ENCODE data around the gene KANK2.
"Not testable (repeated sequence)": the region's sequence is repeated elsewhere in the genome, so short reads cannot be mapped to it uniquely, and the experiment has no call there.

The KANK2 gene

GRCh38 chr19:11164296-11164695 lies 33.0 kb downstream of the KANK2 start:
- Histone ChIP-seq H3K9me3 (ENCODE audit: control insufficient read depth, insufficient read depth, low read length) (no peaks in the 10 kb centered on the region), H3K4me1 (ENCODE audit: control insufficient read depth, insufficient read depth, low read length) (no peaks in the 10 kb centered on the region), H3K4me3 (ENCODE audit: low read depth, low read length) (no peak overlapping the region), H3K9ac (ENCODE audit: low read depth, low read length) (no peak overlapping the region), H3K36me3 (ENCODE audit: control insufficient read depth, insufficient read depth, low read length) (peaks cover 5% of the 10 kb centered on the region), H3K27me3 (ENCODE audit: control insufficient read depth, insufficient read depth, low read length) (no peaks in the 10 kb centered on the region)

- H3K9ac ChIP-seq (ENCODE audit: low read depth, low read length); H3K9me3 ChIP-seq (ENCODE audit: control insufficient read depth, insufficient read depth, low read length); H3K36me3 ChIP-seq (ENCODE audit: control insufficient read depth, insufficient read depth, low read length); H3K4me1 ChIP-seq (ENCODE audit: control insufficient read depth, insufficient read depth, low read length); H3K27me3 ChIP-seq (ENCODE audit: control insufficient read depth, insufficient read depth, low read length); H3K4me3 ChIP-seq (ENCODE audit: low read depth, low read length): not testable (repeated sequence)
Observed at GRCh38 chr19:11160440-11160768, 36.9 kb downstream of the KANK2 start.

GRCh38 chr19:11159598-11160439 lies 37.5 kb downstream of the KANK2 start:
- Histone ChIP-seq H3K4me1 (ENCODE audit: control insufficient read depth, insufficient read depth, low read length) (no peaks in the 10 kb centered on the region), H3K27me3 (ENCODE audit: control insufficient read depth, insufficient read depth, low read length) (no peaks in the 10 kb centered on the region), H3K9ac (ENCODE audit: low read depth, low read length) (no peak overlapping the region), H3K9me3 (ENCODE audit: control insufficient read depth, insufficient read depth, low read length) (no peaks in the 10 kb centered on the region), H3K36me3 (ENCODE audit: control insufficient read depth, insufficient read depth, low read length) (peaks cover 2% of the 10 kb centered on the region), H3K4me3 (ENCODE audit: low read depth, low read length) (no peak overlapping the region)

- H3K4me1 ChIP-seq (ENCODE audit: control insufficient read depth, insufficient read depth, low read length): no peaks in the 10 kb centered on the region
- H3K9ac ChIP-seq (ENCODE audit: low read depth, low read length): peak within 1 kb of the TSS; percentile 89
- H3K36me3 ChIP-seq (ENCODE audit: control insufficient read depth, insufficient read depth, low read length): peaks cover 7% of the 10 kb centered on the region
- H3K9me3 ChIP-seq (ENCODE audit: control insufficient read depth, insufficient read depth, low read length): no peaks in the 10 kb centered on the region
- peak within 1 kb of the TSS; percentile 92 for H3K4me3 ChIP-seq (ENCODE audit: low read depth, low read length)
- no peaks in the 10 kb centered on the region for H3K27me3 ChIP-seq (ENCODE audit: control insufficient read depth, insufficient read depth, low read length)
Observed at GRCh38 chr19:11155373-11156120, 41.8 kb downstream of the KANK2 start, which contains the start of gene SPC24. SPC24 (minus strand) TSS chr19:11155782; CDS start chr19:11155776, 6 bp downstream.

- Histone ChIP-seq H3K9me3 (ENCODE audit: control insufficient read depth, insufficient read depth, low read length) (no peaks in the 10 kb centered on the region), H3K9ac (ENCODE audit: low read depth, low read length) (peak overlapping the region; percentile 89), H3K4me1 (ENCODE audit: control insufficient read depth, insufficient read depth, low read length) (no peaks in the 10 kb centered on the region), H3K27me3 (ENCODE audit: control insufficient read depth, insufficient read depth, low read length) (no peaks in the 10 kb centered on the region), H3K36me3 (ENCODE audit: control insufficient read depth, insufficient read depth, low read length) (peaks cover 7% of the 10 kb centered on the region), H3K4me3 (ENCODE audit: low read depth, low read length) (peak overlapping the region; percentile 92)
Observed at GRCh38 chr19:11154683-11155047, 42.7 kb downstream of the KANK2 start.

- no peaks in the 10 kb centered on the region for H3K4me1 ChIP-seq (ENCODE audit: control insufficient read depth, insufficient read depth, low read length)
- no peak overlapping the region for H3K9ac ChIP-seq (ENCODE audit: low read depth, low read length)
- H3K36me3 ChIP-seq (ENCODE audit: control insufficient read depth, insufficient read depth, low read length): peaks cover 16% of the 10 kb centered on the region
- no peak overlapping the region for H3K4me3 ChIP-seq (ENCODE audit: low read depth, low read length)
- no peaks in the 10 kb centered on the region for H3K27me3 ChIP-seq (ENCODE audit: control insufficient read depth, insufficient read depth, low read length)
- H3K9me3 ChIP-seq (ENCODE audit: control insufficient read depth, insufficient read depth, low read length): no peaks in the 10 kb centered on the region
Observed at GRCh38 chr19:11152318-11153062, 44.9 kb downstream of the KANK2 start.

GRCh38 chr19:11151181-11151580 lies 46.2 kb downstream of the KANK2 start:
- Histone ChIP-seq H3K27me3 (ENCODE audit: control insufficient read depth, insufficient read depth, low read length) (no peaks in the 10 kb centered on the region), H3K4me1 (ENCODE audit: control insufficient read depth, insufficient read depth, low read length) (no peaks in the 10 kb centered on the region), H3K36me3 (ENCODE audit: control insufficient read depth, insufficient read depth, low read length) (peaks cover 16% of the 10 kb centered on the region), H3K4me3 (ENCODE audit: low read depth, low read length) (no peak overlapping the region), H3K9me3 (ENCODE audit: control insufficient read depth, insufficient read depth, low read length) (no peaks in the 10 kb centered on the region), H3K9ac (ENCODE audit: low read depth, low read length) (no peak overlapping the region)

- H3K9me3 ChIP-seq (ENCODE audit: control insufficient read depth, insufficient read depth, low read length): no peaks in the 10 kb centered on the region
- no peak overlapping the region for H3K9ac ChIP-seq (ENCODE audit: low read depth, low read length)
- no peak overlapping the region for H3K4me3 ChIP-seq (ENCODE audit: low read depth, low read length)
- peaks cover 25% of the 10 kb centered on the region for H3K36me3 ChIP-seq (ENCODE audit: control insufficient read depth, insufficient read depth, low read length)
- no peaks in the 10 kb centered on the region for H3K27me3 ChIP-seq (ENCODE audit: control insufficient read depth, insufficient read depth, low read length)
- H3K4me1 ChIP-seq (ENCODE audit: control insufficient read depth, insufficient read depth, low read length): peaks cover 2% of the 10 kb centered on the region
Observed at GRCh38 chr19:11148001-11148400, 49.3 kb downstream of the KANK2 start.

GRCh38 chr19:11145536-11145924 lies 51.8 kb downstream of the KANK2 start:
- H3K9me3 ChIP-seq (ENCODE audit: control insufficient read depth, insufficient read depth, low read length): no peaks in the 10 kb centered on the region
- no peak overlapping the region for H3K9ac ChIP-seq (ENCODE audit: low read depth, low read length)
- H3K36me3 ChIP-seq (ENCODE audit: control insufficient read depth, insufficient read depth, low read length): peaks cover 18% of the 10 kb centered on the region
- H3K27me3 ChIP-seq (ENCODE audit: control insufficient read depth, insufficient read depth, low read length): no peaks in the 10 kb centered on the region
- peaks cover 2% of the 10 kb centered on the region for H3K4me1 ChIP-seq (ENCODE audit: control insufficient read depth, insufficient read depth, low read length)
- no peak overlapping the region for H3K4me3 ChIP-seq (ENCODE audit: low read depth, low read length)

GRCh38 chr19:11142528-11143171 lies 54.7 kb downstream of the KANK2 start:
- Histone ChIP-seq H3K9ac (ENCODE audit: low read depth, low read length) (peak overlapping the region; percentile 54), H3K27me3 (ENCODE audit: control insufficient read depth, insufficient read depth, low read length) (no peaks in the 10 kb centered on the region), H3K4me1 (ENCODE audit: control insufficient read depth, insufficient read depth, low read length) (peaks cover 2% of the 10 kb centered on the region), H3K4me3 (ENCODE audit: low read depth, low read length) (no peak overlapping the region), H3K9me3 (ENCODE audit: control insufficient read depth, insufficient read depth, low read length) (no peaks in the 10 kb centered on the region), H3K36me3 (ENCODE audit: control insufficient read depth, insufficient read depth, low read length) (peaks cover 11% of the 10 kb centered on the region)

- no peaks in the 10 kb centered on the region for H3K27me3 ChIP-seq (ENCODE audit: control insufficient read depth, insufficient read depth, low read length)
- H3K36me3 ChIP-seq (ENCODE audit: control insufficient read depth, insufficient read depth, low read length): peaks cover 9% of the 10 kb centered on the region
- no peaks in the 10 kb centered on the region for H3K9me3 ChIP-seq (ENCODE audit: control insufficient read depth, insufficient read depth, low read length)
- no peak overlapping the region for H3K4me3 ChIP-seq (ENCODE audit: low read depth, low read length)
- H3K9ac ChIP-seq (ENCODE audit: low read depth, low read length): peak overlapping the region; percentile 24
- peaks cover 2% of the 10 kb centered on the region for H3K4me1 ChIP-seq (ENCODE audit: control insufficient read depth, insufficient read depth, low read length)
Observed at GRCh38 chr19:11141937-11142527, 55.3 kb downstream of the KANK2 start.

All from iPS-15b (cell line).